Activated T-cell treated with anti-CD3 and anti-CD28 coated beads for 48 hours (primary cell): Measurements from ENCODE around the gene TRAP1.

Experiments used
- DNase-seq: peaks from one replicate; pipeline ENCODE4 v3.0.0-alpha.2; 2020; ENCODE audit warnings: low read depth

Gene TRAP1

DNA sequence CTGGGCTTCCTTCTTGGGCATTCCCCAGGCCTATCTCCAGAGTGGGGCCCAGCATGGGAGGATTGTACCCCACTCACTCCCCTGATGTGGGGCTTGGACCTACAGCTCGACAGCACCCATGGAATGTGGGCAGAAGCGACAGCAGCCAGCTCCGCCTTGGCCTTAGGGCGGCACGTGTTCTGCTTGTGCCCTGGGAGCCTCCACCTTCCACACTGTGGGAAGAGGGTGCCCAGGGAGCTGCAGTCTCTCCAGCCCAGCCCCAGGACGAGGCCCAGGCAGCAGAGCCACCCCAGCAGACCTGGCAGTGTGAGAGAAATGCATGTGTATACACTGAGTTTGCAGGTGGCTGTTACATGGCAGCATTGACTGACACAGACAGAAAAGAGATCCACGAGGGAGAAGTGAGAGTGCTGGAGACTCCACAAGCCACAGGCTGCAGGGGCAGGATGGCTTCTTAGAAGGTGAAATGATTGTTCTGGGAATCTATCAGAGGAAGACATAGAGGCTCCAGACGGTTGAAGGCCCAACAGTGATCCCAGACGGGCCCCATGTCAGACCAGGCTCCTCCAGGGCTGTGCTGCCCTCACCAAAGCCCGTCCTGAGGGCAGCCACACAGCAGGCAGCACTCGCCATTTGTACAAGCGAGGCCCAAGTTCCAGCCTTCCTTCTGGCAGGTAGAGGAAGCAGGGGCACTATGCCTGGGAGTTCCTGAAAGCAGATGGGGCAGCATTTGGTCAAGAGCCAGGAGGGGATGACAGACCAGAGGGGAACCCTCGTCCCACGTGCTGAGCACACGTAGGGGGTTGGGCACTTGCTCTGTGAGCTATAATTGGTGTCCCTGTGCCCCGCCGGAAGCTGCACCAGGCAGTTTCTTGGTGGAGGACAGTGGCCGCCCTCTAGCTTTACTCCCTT is 65.6 kb downstream of the TRAP1 start:
- no peak for DNase-seq

DNA sequence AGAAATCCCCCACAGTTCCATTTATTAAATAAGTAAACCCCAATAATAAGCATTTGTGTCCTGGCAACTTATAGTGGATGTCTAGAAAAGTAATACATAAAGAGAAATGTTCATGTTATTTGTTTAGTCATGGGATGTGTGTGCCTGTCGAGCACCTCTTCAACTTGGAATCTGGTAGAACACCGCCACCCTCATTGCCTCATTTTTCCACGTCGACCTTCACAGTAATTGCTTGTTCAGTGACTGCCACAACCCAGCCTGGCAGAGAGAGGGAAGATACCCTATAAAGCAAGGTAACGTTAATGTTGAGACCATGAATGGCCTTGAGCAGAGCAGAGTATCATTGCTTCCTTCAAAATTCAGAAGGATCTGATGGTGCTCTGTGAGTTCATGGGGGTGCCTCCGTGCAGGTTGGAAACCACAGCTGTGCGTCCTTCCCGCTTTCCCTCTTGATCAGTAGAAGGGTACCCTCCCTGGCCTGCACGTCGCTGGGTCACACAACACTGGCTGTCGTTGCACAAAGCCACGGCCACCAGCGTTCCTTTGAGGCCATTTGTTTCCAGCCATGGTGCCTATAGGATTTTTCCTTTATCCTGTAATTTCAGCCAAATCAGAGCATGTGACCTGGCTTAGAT is 66.6 kb downstream of the TRAP1 start:
- no peak for DNase-seq

DNA sequence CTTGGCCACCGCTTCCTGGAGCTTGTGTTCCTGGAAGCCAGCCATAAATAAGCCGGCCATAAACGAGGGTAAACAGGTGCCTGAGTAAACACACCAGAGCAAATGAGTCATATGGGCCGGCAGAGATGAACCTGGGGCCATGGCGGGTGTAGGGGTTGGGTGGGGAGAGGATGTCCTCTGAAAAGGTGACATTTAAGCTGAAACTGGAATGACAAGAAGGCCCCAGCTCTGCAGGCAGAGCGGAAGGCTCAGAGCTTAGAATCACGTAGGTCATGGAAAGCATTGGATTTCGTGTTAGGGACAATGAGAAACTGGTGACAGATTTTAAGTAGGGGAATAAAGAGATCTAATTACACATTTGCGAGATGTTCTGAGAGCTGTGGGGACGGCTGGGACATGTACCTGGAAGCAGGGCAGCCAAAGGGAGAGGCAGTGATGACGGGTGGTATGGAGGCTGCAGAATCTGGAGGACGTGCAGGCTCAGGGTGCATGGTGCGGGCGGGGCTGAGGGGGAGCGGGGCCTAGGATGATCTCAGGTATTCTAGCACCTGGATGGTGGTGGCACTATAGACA is 70.9 kb downstream of the TRAP1 start:
- DNase-seq: no peak

DNA sequence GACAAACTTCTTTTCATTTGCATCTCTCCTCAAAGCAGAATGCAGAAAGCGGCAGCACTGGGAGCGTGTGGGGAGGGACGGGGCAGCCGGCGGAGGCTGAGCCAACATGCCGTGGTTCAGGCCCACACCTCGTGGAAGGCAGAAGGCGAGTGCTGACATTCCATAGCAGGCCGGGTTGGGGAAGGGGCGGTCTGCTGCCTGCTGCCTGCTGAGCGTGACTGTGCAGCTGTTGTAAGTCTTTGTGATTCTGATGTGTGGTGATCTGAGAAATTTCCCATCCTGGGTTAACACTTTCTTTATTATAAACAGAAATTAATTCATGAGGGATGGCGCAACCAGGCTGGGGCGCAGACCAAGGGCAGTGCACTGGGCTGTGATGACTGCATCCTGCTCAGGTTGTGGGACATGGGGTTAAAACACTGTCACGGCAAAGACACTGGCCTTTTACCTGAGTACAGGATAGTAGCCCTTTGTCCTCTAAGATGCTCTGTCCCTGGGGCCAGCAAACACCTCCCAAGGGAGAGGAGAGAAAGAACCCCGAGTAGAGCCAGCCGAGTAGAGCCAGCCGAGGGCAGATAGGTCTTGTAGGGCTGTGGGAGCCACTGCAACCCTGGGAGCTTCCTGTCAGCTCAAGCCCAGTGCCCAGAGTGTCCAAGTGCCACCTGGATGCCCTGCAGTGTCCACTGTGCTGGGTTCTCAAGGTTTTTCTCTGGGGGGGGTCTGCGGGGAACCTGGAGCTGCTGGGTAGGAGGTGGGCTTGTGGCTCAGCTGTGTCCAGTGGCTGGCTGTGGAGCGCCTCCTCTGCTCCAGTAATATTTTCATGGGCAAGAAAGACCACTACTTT is 71.6 kb downstream of the TRAP1 start:
- DNase-seq: no peak

DNA sequence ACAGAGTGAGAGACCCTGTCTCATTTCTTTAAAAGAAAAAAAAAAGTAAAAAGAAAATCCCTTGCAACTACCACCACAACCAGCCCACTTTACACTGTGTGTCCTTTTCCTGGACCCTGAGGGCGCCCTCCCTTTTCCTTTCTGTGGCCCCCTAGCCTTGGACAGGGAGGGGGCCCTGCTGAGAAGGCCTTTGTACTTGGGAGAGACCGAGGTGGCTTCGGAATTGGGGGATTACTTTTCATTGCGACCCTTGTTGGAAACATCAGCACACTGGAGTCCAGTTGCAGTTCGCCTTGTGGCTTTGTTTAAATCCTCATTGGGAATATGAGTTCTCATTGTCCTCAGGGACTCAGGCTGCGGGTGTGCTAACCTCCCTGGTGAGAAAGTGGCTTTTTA is 72.2 kb downstream of the TRAP1 start:
- no peak for DNase-seq

DNA sequence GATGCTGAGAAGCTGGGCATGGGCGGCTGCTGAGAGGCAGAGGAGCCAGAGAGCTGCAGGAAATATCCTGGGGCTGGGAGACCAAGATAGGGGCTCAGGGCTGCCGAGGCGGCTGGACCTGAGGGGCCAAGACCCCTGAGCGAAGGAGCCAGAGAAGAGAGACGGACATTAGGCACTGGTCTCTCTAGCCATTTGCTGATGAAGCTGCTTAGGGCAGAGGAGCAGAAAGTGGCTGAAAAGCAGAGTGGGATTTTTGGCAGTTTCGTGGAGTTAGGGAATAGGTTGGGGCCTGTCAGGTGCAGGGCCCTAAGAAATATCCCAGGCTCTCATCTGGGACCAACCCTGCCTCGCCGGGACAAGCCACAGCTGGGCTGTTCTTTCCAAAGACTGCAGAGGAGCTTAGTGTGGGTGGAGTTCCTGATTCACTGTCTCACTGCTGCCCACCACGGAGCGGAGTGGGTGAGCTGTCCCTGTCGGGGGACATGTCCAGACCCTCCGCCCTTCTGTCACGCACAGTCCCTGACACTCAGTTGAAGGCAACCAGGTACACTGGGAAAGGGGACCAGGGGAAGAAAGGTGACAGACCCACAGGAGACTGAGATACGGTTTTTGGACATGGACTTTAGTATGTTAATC is 74.1 kb downstream of the TRAP1 start:
- DNase-seq: no peak

DNA sequence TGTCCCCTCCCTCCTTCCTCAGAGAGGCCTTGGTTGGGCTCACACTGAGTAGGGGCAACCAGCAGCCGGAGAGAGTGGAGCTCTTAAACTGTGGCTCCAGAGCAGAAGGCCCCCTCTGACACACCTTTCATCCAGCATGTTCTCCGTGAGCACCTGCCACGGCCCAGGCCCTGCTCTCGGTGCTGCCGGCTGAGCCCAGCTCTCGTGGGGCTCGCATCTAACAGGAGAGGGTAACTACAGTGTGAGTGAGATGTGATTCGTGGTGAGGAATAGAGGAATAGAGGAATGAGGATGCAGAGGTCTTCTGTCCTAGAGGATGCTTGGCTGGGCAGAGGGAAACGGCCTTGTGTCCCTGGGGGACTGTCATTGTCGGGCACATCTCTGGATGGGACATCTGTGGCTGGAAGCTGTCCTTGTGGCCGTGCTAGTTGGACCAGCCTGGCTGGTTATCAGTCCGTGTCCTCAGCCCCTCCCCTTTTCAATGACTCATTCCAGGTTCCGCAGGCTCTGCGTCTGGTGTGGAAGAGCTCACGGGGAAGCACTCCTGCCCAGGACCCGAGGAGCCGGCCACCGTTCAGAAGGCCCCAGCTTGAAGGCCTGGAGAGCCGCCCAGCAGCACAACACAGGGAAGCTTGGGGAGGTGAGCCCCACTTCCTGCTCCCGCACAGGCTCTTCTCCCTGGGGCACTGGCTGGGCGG is 74.8 kb downstream of the TRAP1 start:
- DNase-seq: no peak

DNA sequence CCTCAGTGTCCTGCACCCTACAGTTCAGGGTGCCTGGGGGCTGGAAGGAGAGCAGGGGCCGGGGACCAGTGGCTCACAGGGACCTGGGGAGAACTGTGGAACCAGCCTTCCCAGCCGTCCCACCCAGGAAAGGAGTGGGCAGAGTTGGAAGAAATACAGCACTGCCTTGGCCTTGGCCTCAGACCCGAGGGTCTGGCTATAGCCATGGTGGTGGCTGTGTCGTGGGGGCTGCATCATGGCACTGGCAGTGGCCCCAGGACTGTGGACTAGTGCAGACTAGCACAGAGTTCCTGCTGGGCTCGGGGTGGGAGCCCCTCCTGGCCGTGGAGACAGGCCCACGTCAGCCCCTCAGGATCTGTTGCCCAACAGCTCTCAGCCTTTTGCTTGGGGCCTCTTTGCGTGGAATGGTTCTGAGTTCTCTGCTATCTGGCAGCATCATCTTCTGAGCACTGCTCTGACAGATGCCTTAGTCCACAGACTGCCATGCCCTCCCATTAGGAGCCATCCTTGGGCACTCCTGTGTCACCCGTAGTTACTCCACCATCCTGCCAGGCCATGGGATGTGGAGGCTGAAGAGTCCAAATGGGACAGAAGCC is 75.4 kb downstream of the TRAP1 start:
- no peak for DNase-seq

DNA sequence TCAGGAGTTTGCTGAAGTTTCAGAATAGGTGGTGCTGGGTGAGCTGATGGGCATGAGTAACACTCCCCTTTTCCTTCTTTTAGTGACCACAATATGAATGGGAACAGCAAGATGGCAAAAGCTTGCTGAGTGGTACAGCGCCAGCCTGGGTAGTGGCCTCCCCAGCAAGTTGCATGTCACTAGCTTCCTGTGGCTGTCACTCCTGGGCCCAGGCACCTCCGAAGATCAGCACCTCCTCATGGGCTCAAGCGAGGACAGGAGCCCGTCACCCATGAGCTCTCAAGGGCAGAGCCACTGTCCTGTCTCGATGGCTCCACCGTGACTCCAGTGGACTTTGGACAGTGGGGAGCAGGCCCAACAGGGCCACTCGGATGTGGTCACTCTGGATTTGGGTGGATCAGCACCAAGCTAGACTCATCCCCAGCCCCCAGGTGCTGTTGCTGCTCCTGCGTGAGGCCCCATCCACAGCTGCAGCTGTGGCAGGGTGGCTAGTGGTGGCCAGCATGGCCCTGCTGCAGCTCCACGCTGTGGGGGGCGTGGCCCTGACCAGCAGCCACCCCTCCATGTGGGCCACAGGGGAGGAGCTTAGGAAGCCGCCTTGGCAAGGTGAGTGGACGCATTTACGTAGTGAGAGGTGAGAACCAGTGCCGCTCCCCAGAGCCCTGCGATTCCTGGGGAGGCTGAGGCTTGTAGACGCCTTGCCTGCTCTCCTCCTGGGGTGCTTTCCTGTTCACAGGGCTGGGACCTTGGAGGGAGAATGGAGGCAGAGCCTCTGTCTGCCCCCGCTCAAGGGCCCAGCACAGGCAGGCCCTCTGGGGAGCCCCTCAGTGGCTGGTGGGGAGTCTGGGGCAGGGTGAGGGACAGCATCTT is 76.5 kb downstream of the TRAP1 start:
- no peak for DNase-seq

DNA sequence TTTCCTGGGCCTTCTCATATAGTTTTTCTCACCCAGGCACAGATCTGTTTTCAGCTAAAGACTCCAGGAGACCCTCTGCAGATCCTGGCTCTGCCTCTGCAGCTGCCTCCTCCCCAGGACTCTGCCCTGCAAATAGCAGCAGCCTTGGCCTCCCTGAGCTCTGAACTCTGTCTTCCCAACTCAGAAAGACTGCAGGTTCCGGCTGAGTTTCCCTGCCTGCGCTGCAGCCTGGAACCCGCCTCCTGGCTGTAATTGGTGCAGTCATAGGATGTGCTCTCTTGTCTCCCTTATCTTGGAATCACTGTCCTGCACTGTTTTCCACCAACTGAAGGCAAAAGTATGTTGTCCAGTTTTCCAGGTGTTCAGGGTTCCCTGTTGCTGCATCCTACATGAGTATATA is 77.1 kb downstream of the TRAP1 start:
- no peak for DNase-seq

DNA sequence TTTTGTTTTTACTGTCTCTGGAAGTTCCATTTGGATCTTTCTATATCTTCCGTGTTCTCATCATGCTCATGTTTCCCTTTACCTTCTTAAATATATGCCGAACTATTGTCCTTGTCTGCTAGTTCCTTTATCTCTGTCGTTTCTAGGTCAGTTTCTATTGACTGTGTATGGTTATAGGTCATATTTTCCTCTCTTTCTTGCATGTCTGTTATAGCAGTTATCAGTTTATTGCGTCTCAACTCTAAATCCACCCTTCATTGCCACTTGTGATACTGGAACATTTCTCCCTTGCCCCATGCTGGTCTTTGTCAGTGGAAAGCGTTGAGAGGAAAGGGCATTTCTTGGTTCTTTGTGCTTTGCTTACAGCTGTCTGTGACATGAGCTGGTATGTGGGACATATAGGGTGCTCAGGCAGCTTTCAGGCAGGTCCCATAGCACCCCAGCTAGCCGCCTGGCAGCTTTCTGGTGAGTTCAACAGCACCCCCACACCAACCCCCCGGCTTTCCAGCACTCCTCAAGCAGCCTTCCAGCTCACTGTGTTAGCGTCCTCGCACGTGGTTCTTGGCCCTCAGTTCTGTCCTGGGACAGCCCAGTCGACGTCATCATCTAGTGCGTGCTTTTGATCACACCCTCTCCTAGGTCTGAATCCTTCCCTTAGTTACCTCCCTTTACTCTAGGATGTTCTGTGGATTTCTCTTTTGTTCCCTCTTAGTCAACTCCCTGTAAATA is 78.2 kb downstream of the TRAP1 start:
- DNase-seq: no peak

DNA sequence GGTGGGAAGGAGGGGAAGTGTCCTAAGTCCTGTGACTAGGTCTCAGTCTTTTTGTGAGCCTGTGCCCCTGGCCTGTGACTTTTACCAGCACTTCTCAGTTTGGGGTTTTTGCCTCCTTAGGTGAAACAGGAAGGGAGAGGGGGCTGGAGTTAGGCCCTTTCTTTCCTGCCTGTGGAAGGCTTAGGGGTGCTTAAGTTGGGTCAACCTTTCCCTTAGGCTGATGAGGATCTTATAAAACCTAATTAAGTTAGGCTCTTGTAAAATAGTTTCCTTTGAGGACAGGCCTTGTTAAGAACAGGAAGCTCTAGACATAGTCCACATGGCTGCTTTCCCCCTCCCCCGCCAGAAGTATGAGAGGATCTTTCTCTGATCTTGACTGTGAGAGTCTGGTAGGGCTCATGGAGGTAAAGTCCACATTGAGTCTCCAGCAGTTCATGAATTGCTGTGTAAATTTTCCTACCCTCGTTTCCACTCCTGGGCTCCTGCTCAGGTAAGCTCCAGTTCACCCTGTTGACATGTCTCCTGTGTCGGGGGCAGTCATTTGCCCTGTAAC is 79.9 kb downstream of the TRAP1 start:
- DNase-seq: no peak

DNA sequence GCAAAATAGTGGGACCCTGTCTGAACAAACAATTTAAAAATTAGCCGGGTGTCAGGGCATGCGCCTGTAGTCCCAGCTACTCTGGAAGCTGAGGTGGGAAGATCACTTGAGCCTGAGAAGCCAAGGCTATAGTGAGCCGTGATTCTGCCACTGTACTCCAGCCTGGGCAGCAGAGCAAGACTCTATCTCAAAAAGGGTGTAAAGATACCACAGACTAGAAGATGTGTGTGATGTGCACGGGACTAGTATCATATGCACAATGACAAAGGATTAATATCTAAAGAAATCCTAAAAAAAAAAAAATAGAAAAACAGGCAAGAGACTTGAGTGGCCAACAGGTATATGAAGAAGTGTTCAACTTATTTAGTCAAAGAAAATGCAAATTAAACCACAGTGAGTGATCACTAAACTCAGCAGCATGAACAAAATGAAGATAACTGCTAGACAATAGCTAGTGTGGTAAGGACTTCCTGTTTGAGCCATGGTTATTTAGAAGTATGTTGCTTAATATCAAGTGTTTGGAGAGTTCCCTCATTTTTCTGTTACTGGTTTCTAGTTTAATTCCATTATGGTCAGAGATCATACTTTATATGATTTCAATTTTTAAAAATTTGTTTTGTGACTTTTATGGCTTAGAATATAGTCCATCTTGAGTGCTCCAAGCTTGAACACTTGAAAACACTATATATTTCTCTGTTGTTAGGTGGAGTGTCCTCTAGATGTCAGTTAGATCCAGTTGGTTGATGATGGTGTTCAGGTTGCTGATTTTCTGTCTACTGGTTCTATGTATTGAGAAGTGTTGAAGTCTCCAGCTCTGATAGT is 91.2 kb downstream of the TRAP1 start:
- no peak for DNase-seq

DNA sequence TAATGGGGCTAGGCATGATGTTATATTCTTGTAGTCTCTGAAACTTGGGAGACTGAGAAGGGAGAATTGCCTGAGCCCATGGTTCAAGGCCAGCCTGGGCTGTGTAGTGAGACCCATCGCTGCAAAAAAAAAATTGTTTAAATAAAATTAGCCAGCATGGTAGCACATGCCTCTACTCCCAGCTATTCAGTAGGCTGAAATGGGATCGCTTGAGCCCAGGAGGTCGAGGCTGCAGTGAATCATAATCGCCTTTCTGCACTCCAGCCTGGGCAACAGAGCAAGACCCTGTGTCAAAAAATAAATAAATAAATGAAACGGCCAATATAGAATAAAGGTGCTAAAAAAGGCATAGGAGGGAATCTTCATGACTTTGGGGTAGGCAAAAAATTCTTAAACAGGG is 92.0 kb downstream of the TRAP1 start:
- no peak for DNase-seq

DNA sequence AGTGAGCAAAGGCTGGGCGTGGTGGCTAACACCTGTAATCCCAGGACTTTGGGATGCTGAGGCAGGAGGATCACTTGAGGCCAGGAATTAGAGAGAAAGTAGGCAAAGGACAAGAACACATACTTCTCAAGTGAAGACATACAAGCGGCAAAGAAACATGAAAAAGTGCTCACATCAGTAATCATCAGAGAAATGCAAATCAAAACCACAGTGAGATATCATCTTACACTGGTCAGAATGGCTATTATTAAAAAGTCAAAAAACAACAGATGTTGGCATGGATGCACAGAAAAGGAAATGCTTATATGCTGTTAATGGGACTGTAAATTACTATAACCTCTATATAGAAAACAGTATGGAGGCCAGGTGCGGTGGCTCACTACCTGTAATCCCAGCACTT is 93.7 kb downstream of the TRAP1 start:
- no peak for DNase-seq

DNA sequence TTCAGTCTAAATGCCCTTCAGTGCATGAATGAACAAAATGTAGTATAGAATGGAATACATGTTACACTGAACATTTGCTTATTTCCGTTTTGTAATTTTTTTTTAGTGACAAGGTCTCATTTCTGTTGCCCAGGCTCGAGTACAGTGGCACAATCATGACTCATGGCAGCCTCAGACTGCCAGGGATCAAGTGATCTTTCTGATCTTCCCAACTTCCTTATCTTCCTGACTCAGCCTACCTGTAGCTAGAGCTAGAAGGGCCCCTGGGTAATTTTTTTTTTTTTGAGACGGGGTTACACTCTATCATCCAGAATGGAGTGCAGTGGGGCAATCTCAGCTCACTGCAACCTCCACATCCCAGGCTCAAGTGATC is 98.6 kb downstream of the TRAP1 start:
- DNase-seq: no peak

DNA sequence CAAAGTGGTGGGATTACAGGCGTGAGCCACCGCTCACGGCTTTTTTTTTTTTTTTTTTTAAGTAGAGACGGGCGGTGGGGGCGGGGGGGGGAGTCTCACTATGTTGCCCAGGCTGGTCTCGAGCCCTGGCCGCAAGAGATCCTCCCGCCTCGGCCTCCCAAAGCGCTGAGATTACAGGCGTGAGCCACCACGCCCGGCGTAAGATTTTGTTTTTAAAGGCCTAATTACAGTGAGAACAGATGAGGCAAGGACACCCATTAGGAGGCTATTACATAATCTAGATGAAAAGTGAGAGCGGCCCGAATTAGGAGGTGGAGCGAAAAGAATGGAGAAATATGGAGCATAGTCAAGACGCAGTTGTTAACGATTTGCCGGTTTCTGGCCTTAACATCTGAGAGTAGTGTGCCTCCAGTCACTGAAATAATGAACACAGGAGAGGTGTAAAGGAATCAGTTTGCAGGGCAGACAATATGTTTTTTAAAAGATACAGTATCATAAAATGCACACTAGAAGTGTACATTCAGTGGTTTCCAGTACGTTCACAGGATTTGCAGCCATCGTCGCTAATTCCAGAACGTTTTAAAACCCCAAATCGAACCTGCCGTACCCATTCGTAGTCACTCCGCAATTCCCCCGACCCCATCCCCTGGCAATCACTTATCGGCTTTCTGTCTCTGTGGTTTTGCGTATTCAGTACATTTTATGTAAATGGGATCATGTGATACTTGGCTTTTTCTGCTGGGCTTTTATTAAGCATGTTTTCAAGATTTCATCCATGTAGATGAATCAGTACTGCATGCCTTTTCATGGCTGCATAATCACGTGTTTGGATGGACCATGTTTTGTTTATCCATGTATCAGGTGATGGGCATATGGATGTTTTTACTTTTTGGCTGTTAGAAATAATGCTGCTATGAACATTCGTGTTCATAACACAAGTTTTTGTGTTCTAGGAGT is 104.5 kb downstream of the TRAP1 start:
- no peak for DNase-seq
